GM12873 (cell line): ENCODE data around the gene RPUSD4.

ENCODE experiments used
- TF ChIP-seq, protein P1 (sequence below): IDR thresholded peaks from 2 replicates; pipeline ENCODE4 v1.5.1; 2012; ENCODE audit warnings: low read depth, mild to moderate bottlenecking, moderate library complexity, low read length, control low read depth; ENCODE audit not compliant: insufficient read depth; ENCODE audit errors: missing control alignments

RPUSD4 gene

DNA sequence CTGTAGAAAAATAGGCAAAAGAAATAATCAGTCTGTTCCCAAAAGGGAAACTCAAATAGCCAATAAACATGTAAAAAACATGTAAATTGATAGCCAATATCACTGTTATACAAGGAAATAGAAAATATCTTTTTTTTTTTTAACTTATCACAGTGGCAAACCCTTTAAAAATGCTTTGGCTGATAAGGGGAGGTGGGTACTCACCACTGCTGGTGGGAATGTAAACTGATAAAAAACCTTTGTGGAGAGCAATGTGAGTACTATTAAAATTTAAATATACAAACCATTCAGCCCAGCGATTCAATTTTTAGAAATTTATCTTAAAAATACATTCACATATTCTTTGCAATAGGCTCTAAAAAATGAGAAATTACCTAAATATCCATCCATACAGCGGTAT is 3.6 kb downstream of the RPUSD4 start:
- TF ChIP-seq, protein P1, sequence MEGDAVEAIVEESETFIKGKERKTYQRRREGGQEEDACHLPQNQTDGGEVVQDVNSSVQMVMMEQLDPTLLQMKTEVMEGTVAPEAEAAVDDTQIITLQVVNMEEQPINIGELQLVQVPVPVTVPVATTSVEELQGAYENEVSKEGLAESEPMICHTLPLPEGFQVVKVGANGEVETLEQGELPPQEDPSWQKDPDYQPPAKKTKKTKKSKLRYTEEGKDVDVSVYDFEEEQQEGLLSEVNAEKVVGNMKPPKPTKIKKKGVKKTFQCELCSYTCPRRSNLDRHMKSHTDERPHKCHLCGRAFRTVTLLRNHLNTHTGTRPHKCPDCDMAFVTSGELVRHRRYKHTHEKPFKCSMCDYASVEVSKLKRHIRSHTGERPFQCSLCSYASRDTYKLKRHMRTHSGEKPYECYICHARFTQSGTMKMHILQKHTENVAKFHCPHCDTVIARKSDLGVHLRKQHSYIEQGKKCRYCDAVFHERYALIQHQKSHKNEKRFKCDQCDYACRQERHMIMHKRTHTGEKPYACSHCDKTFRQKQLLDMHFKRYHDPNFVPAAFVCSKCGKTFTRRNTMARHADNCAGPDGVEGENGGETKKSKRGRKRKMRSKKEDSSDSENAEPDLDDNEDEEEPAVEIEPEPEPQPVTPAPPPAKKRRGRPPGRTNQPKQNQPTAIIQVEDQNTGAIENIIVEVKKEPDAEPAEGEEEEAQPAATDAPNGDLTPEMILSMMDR = no peak

- TF ChIP-seq, protein P1 = no peak
Observed at GRCh38 chr11:126205359-126205758, 6.1 kb downstream of the RPUSD4 start.

DNA sequence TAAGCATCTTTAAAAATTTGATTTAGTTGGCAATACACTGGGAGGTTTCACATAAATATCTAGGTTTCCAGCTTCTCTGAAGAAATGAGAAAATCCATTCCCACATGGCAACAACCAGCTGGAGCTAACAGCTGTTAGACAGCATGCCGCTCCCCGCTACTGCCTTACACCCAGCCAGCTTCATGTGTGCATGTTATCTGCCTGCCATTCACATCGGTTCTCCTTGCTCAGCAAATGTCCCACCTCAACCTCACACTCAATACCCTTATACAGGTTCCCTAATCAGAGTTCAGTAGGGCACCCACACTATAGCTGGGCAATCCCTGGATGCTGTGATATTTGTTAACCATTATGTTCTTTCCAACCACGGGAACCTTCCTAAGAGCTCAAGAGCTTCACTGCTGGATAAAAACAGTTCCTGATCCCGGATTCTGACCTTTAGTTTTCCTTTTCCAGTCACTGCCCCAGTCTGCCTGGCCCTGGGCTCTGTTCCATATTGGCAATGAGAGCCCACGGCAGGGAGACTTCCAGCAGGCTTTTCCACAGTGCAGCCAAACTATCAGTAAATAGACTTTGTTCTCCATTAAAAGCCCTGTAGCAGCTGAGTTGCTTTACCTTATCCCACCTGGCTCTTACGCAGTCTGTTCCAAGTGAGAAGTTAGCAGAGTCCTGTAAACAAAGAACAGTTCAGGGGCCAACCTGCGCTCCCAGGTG is 8.6 kb downstream of the RPUSD4 start:
- TF ChIP-seq, protein P1 = no peak

GRCh38 chr11:126198648-126199047 is 12.8 kb downstream of the RPUSD4 start:
- TF ChIP-seq, protein P1 = no peak

GRCh38 chr11:126197277-126197939 is 14.0 kb downstream of the RPUSD4 start:
- TF ChIP-seq, protein P1 = no peak

DNA sequence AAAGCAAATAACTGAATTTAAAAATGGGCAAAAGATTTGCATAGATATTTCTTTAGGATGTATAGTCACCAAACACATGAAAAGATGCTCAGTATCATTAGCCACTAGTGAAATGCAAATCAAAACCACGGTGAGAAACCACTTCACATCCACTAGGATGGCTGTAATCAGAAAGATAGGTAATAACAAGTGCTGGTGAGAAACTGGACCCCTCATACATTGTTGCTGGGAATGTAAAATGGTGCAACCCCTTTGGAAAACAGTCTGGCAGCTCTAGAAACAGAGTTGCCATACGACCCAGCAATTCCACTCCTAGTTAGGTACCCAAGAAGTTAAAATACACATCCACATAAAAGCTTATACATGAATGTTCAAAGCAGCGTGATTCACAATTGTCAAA is 16.3 kb downstream of the RPUSD4 start:
- TF ChIP-seq, protein P1 = no peak

- TF ChIP-seq, protein P1 = peak; percentile 59
Observed at GRCh38 chr11:126194121-126194543, 17.3 kb downstream of the RPUSD4 start.
